NCI-H524 (cell line): Measurements from ENCODE around the gene SEPTIN10.
"Not testable (repeated sequence)": the region's sequence is repeated elsewhere in the genome, so short reads cannot be mapped to it uniquely, and the experiment has no call there.

ENCODE experiments used
- DNase-seq, 2 experiments: peaks; one replicate each; lab custom pipeline; 2025; lab: John Stamatoyannopoulos, UW

The SEPTIN10 gene

GRCh38 chr2:109601783-109602182, 12.0 kb downstream of the SEPTIN10 start:
- peak; percentile 26 to 70 for DNase-seq

- DNase-seq: no peak
Measured at GRCh38 chr2:109597283-109597682, 16.5 kb downstream of the SEPTIN10 start.

GRCh38 chr2:109595644-109596043, 18.1 kb downstream of the SEPTIN10 start:
- DNase-seq: no peak

- no peak for DNase-seq
Measured at GRCh38 chr2:109594246-109594885, 19.4 kb downstream of the SEPTIN10 start.

- DNase-seq: no peak
Measured at GRCh38 chr2:109592905-109593304, 20.9 kb downstream of the SEPTIN10 start.

GRCh38 chr2:109591206-109591605, 22.6 kb downstream of the SEPTIN10 start:
- DNase-seq: no peak

- no peak for DNase-seq
Measured at GRCh38 chr2:109586687-109587086, 27.1 kb downstream of the SEPTIN10 start.

- DNase-seq: no peak
Measured at GRCh38 chr2:109582928-109583895, 30.6 kb downstream of the SEPTIN10 start.

- not testable (repeated sequence) for DNase-seq
Measured at GRCh38 chr2:109577630-109578029, 36.1 kb downstream of the SEPTIN10 start.

- no peak for DNase-seq
Measured at GRCh38 chr2:109575373-109575772, 38.4 kb downstream of the SEPTIN10 start.

- no peak for DNase-seq
Measured at GRCh38 chr2:109563980-109564550, 49.7 kb downstream of the SEPTIN10 start.

GRCh38 chr2:109563288-109563687, 50.5 kb downstream of the SEPTIN10 start:
- no peak for DNase-seq

- DNase-seq: no peak
Measured at GRCh38 chr2:109562421-109562820, 51.3 kb downstream of the SEPTIN10 start.

GRCh38 chr2:109560265-109560664, 53.5 kb downstream of the SEPTIN10 start:
- no peak for DNase-seq

- DNase-seq: no peak
Measured at GRCh38 chr2:109558076-109558882, 55.5 kb downstream of the SEPTIN10 start.

GRCh38 chr2:109557309-109557708, 56.5 kb downstream of the SEPTIN10 start:
- DNase-seq: no peak

GRCh38 chr2:109555346-109555900, 58.3 kb downstream of the SEPTIN10 start:
- DNase-seq: no peak

GRCh38 chr2:109554758-109555157, 59.0 kb downstream of the SEPTIN10 start:
- no peak for DNase-seq

GRCh38 chr2:109549016-109549590, 64.7 kb downstream of the SEPTIN10 start:
- no peak for DNase-seq

- no peak for DNase-seq
Measured at GRCh38 chr2:109547280-109547679, 66.5 kb downstream of the SEPTIN10 start.
